HK-2 (cell line): ENCODE results near the gene CNTN4.
"Not testable (repeated sequence)": the region's sequence is repeated elsewhere in the genome, so short reads cannot be mapped to it uniquely, and the experiment has no call there.

Experiments used
- DNase-seq: peaks from one replicate; pipeline ENCODE4 v3.0.0-alpha.2; 2018; ENCODE audit not compliant: unreplicated experiment

Gene CNTN4

GRCh38 chr3:2098398-2099027, at the start of gene CNTN4:
Gene CNTN4 (plus strand): TSS chr3:2098866.
- peak; percentile 70 for DNase-seq

- DNase-seq: no peak
Measured at GRCh38 chr3:2061360-2061759, 37.3 kb upstream of the CNTN4 start.

- no peak for DNase-seq
Measured at GRCh38 chr3:2071531-2071930, 27.1 kb upstream of the CNTN4 start.

GRCh38 chr3:2078821-2079220, 19.8 kb upstream of the CNTN4 start:
- no peak for DNase-seq

- no peak for DNase-seq
Measured at GRCh38 chr3:2082871-2083480, 15.7 kb upstream of the CNTN4 start.

GRCh38 chr3:2083558-2083957, 15.1 kb upstream of the CNTN4 start:
- DNase-seq: not testable (repeated sequence)

- DNase-seq: no peak
Measured at GRCh38 chr3:2090095-2090911, 8.4 kb upstream of the CNTN4 start.

GRCh38 chr3:2092758-2093157, 5.9 kb upstream of the CNTN4 start:
- no peak for DNase-seq

GRCh38 chr3:2094941-2095340, 3.7 kb upstream of the CNTN4 start:
- no peak for DNase-seq

- DNase-seq: no peak
Measured at GRCh38 chr3:2096216-2096615, 2.5 kb upstream of the CNTN4 start.

- peak; percentile 1 for DNase-seq
Measured at GRCh38 chr3:2097641-2098191, 950 bp upstream of the CNTN4 start.

GRCh38 chr3:2099028-2099671, 484 bp downstream of the CNTN4 start:
- peak; percentile 26 for DNase-seq

- DNase-seq: no peak
Measured at GRCh38 chr3:2099779-2100191, 1.1 kb downstream of the CNTN4 start.

- DNase-seq: no peak
Measured at GRCh38 chr3:2106438-2106837, 7.8 kb downstream of the CNTN4 start.

- no peak for DNase-seq
Measured at GRCh38 chr3:2110597-2111117, 12.0 kb downstream of the CNTN4 start.

GRCh38 chr3:2114617-2115275, 16.1 kb downstream of the CNTN4 start:
- no peak for DNase-seq

- DNase-seq: no peak
Measured at GRCh38 chr3:2130726-2131125, 32.1 kb downstream of the CNTN4 start.

GRCh38 chr3:2133146-2133545, 34.5 kb downstream of the CNTN4 start:
- no peak for DNase-seq

- DNase-seq: no peak
Measured at GRCh38 chr3:2137651-2138050, 39.0 kb downstream of the CNTN4 start.

- no peak for DNase-seq
Measured at GRCh38 chr3:2141482-2141881, 42.8 kb downstream of the CNTN4 start.
